HG03432 (cell line): ENCODE results near the gene PALB2.
A peak's percentile ranks its signal among the peaks of the same experiment; 100 is the strongest.

Source experiments
- ATAC-seq: cut with Tn5 transposase; IDR thresholded peaks from one replicate; pipeline ENCODE4 v1.9.1; 2021; ENCODE audit warnings: mild to moderate bottlenecking, moderate library complexity; ENCODE audit not compliant: unreplicated experiment

Gene PALB2

DNA sequence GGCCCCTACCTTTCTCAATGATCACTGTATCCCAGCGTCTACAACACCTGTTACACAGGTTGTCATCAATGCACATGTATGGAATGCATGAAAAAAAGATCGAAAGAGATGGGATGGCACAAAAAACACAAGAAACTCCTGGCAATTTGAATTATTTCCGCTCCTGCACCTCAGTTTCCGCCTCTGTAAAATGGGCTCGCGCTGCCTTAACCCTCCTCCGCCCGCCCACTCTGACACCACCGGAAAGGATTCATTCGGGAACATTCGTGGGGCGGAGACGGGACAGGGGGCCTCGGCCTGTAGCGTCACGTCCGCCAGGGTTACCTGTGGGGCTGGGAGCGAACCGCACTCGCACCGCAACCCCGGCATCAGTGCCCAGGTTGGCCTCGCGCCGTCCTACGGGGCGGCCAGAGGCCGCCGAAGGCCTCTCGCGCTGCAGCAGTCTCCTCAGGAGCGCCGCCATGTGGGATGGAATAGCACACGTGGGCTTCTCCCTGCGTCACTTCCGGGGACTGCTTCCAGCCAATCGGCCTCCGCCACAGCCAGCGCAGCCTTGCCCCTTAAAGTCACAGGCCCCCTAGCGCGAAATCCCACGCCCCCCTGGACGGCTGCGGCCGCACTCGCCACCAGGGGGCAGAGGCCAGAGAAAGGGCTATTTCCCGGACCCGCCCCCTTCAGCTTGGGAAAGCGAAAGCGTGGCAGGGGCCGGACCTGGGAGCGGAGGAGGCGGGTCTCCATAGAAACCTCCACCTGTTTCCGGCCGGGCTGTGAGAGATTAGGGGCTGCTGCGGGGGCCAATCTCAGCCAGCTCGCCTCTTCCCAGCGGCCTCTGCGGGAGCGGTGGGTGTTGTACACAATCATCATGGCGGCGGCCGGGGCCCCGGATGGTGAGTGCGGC lies 84.0 kb downstream of the PALB2 start, which contains the start of the genes EARS2 and UBFD1:
Gene EARS2 (minus strand): TSS at position 470 of the 898 bp plus-strand sequence. CDS start 7 bp downstream, at position 463.
Gene UBFD1 (plus strand): TSS at position 847 of the 898 bp plus-strand sequence. CDS start 16 bp downstream, at position 863.
- ATAC-seq: peak; percentile 92

DNA sequence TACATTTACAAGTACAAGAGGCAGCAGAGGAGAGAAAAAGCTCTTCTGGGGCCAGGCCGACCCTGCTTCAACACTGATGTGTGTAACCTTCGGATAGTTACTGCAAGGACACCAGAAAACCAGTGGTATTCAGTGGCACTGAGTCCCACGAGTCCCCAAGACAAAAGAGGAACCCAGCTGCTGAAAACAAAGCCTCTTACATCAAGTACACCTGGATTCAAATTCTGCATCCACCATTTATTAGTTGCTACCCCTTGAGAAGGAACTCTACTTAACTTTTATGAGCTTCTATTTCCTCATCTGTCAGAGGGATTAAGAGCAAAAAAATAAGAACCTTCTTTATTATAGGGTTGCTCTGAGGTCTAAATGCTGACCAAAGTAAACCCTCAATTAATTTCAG lies 86.6 kb downstream of the PALB2 start:
- ATAC-seq: no peak
